Stimulated activated CD4-positive, alpha-beta T cell treated with anti-CD3 and anti-CD28 coated beads, TNF-alpha, amount 100 ng/mL, for 1 hour (primary cell): ENCODE data around the gene HTRA3.

Experiments used
- DNase-seq, 3 donors: peaks; one replicate each; pipeline ENCODE4 v3.0.0-alpha.2; 2020; ENCODE audit warnings: low read depth in 3 of 3, low spot score in 1 of 3

HTRA3 gene

DNA sequence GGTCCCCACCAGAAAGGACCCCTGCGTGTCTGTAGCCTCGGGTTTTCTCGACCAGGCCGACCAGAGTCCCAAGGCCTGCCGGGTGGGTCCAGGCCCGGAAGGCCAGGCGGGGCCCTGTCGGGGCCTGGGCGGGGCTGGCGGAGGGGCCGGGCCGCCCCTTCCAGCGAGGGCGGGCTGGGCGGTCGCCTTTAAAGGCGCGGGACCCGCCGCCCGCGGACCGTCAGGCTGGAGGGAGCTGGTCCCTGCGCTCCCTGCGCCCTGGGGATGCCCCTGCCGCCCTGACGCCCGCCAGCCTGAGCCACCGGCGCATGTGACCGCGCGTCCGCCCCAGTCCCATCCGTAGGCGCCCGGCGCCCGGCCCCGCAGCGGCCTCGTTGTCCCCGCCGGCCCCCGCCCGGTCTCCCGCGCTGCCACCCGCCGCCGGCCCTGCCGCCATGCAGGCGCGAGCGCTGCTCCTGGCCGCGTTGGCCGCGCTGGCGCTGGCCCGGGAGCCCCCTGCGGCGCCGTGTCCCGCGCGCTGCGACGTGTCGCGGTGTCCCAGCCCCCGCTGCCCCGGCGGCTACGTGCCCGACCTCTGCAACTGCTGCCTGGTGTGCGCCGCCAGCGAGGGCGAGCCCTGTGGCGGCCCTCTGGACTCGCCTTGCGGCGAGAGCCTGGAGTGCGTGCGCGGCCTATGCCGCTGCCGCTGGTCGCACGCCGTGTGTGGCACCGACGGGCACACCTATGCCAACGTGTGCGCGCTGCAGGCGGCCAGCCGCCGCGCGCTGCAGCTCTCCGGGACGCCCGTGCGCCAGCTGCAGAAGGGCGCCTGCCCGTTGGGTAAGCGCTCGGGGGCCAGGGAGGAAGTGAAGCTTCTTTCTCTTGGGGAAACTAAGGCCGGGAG is at the start of gene HTRA3:
TSS of gene HTRA3 (plus strand) at position 220 of the 883 bp plus-strand sequence. CDS start at position 435, 215 bp downstream.
- no peak for DNase-seq

- no peak for DNase-seq
These were observed 48.7 kb upstream of the HTRA3 start for GRCh38 chr4:8220661-8221450.

DNA sequence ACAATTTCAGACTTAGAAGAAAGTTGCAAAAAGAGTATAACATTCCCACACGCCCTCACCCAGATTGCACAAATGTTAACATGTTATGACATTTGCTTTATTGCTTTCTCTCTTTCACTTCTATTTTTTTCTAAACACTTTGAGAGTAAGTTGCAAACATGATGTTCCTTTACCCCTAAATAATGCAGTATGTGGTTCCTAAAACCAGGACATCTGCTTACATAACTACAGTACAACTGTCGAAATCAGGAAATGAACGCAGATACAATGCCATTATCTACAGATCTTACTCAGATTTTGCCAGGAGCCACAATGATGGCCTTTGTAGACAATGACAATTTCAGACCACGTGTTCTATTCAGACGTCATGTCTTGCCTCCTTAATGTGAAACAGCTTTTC is 48.1 kb upstream of the HTRA3 start:
- DNase-seq = no peak

- DNase-seq = no peak
These were observed 47.6 kb upstream of the HTRA3 start for GRCh38 chr4:8221985-8222384.

- no peak for DNase-seq
These were observed 46.8 kb upstream of the HTRA3 start for GRCh38 chr4:8222609-8223388.

GRCh38 chr4:8224267-8224974 is 45.1 kb upstream of the HTRA3 start:
- DNase-seq = no peak

DNA sequence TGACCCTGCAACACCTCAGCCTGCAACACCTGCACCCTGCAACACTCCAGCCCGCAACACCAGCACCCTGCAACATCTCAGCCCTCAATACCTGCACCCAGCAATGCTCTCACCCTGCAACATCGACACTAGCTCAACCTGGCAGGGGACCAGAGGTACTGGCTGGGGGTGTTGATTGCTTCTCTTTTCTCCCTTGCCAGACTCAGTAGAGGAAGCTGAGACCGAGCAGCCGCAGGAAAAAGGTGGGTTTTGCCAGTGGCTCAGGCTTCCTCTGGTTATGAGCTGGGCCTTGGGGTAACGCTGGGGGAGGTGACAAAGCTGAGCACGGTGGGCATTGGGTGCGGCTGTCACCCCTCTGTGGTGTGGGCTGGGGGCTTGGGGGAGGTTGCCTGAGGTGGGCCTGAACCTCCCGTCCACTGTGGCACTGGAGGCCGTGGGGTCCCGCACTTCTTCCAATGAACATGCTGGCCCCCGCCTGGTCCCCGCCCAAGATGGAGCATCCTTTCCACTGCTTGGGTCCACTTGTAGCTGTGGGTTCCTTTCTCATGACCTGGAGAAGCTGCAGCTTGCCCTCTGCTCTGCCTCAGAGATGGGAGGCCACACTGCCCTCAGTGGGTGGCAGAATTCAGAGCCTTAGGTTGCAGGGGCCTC is 44.5 kb upstream of the HTRA3 start:
- DNase-seq = no peak

GRCh38 chr4:8225706-8226443 is 43.7 kb upstream of the HTRA3 start:
- no peak for DNase-seq

- no peak for DNase-seq
These were observed 42.3 kb upstream of the HTRA3 start for GRCh38 chr4:8227201-8227770.

- DNase-seq = no peak
These were observed 41.7 kb upstream of the HTRA3 start for GRCh38 chr4:8227771-8228318.

- DNase-seq = peak; percentile 37 to 53 (median 44)
These were observed 41.0 kb upstream of the HTRA3 start for GRCh38 chr4:8228319-8229250.

DNA sequence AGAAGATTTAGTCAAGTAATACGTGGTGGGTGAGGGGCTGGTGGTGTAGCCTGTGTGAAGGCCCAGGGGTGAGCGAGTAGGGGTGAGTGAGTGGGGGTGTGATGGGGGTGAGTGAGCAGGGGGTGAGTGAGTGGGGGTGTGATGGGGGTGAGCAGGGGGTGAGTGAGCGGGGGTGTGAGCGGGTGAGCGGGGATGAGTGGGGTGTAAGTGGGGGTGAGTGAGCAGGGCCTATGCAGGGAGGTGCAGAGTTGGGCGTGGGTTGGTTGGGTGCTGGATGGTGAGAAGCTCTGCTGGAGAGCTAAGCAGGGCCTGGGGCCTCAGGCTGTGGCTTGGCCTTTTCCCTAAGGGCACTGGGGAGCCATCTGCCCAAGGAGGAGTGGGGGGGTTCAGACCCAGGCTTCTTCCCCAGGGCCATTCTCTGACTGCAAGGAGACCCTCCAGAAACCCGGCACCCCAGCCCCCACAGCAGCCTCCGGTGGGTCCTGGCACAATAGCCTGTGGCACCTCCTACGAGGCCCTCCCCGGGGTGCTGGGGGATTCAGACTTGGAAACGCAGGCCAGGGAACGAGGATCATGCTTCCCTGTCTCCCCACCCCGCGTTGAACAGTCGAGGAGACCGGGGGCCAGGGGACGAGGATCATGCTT is 40.1 kb upstream of the HTRA3 start:
- DNase-seq = peak in 1 of 3 donors; percentile 8

GRCh38 chr4:8230033-8230432 is 39.5 kb upstream of the HTRA3 start:
- no peak for DNase-seq

GRCh38 chr4:8230891-8231290 is 38.7 kb upstream of the HTRA3 start:
- DNase-seq = no peak

DNA sequence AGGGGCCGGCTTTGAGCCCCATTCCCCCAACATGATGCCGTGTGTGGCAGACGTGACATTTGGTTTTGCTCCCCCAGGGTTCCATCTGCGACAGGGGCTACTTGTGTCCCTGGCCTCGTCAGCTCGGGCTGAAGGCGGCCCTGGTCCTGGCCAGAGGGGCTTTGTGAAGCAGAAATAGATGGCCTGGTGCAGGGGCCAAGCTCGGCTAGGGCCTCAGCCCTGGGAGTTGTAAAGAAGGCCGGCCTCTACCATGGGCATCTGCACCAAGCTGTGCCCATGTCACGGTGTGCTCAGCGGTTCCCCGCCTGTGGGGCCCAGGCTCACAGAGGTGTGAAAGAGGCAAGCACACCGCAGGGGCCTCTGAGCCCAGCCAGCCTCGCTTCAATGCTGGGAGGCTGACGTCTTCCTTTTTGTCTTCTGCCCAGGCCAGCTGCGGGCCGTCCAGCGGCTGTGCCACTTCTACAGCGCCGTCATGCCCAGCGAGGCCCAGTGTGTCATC is 38.0 kb upstream of the HTRA3 start:
- DNase-seq = no peak

DNA sequence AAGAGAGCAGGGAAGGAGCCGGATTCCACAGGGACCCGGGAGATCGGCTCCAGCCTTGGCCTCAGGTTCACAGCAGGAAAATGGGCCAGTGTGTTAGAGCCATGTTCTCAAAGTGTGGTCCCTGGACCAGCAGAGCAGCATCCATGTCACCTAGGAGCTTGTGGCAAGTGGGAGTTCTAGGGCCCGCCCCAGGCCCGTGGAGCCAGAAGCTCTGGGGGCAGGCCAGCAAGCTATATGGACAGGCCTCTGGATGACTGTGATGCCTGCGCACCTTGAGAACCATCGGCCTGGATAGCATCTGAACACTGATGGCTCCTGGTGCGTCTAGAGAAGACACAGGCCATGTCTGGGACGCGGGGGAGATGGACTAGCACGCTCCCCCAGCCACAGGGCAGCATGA is 36.8 kb upstream of the HTRA3 start:
- no peak for DNase-seq
